HG02642 (cell line): ENCODE measurements around the gene CHCHD2.
"Not testable (repeated sequence)": the region's sequence is repeated elsewhere in the genome, so short reads cannot be mapped to it uniquely, and the experiment has no call there.

ENCODE experiments used
- ATAC-seq: cut with Tn5 transposase; IDR thresholded peaks from one replicate; pipeline ENCODE4 v1.9.1; 2021; ENCODE audit warnings: mild to moderate bottlenecking; ENCODE audit not compliant: unreplicated experiment, poor library complexity

Gene CHCHD2

GRCh38 chr7:56086761-56087160 lies 19.5 kb downstream of the CHCHD2 start:
- no peak for ATAC-seq

- ATAC-seq: no peak
Observed at GRCh38 chr7:56083150-56083785, 23.0 kb downstream of the CHCHD2 start.

GRCh38 chr7:56081626-56082340 lies 24.5 kb downstream of the CHCHD2 start:
- no peak for ATAC-seq

GRCh38 chr7:56080726-56081435 lies 25.4 kb downstream of the CHCHD2 start:
- not testable (repeated sequence) for ATAC-seq

GRCh38 chr7:56079450-56080185 lies 26.7 kb downstream of the CHCHD2 start:
- no peak for ATAC-seq

GRCh38 chr7:56078196-56078595 lies 28.1 kb downstream of the CHCHD2 start:
- no peak for ATAC-seq

GRCh38 chr7:56077681-56078080 lies 28.6 kb downstream of the CHCHD2 start:
- ATAC-seq: no peak

GRCh38 chr7:56074371-56074791 lies 31.9 kb downstream of the CHCHD2 start:
- peak; percentile 89 for ATAC-seq

GRCh38 chr7:56066376-56066775 lies 39.9 kb downstream of the CHCHD2 start:
- not testable (repeated sequence) for ATAC-seq

- ATAC-seq: peak; percentile 96
Observed at GRCh38 chr7:56063882-56064625, 42.2 kb downstream of the CHCHD2 start, which contains the start of gene SUMF2. TSS of gene SUMF2 (plus strand) at chr7:56064286. CDS start at chr7:56064312, 26 bp downstream.

- no peak for ATAC-seq
Observed at GRCh38 chr7:56063500-56063881, 42.8 kb downstream of the CHCHD2 start.

- ATAC-seq: no peak
Observed at GRCh38 chr7:56062382-56062781, 43.9 kb downstream of the CHCHD2 start.

GRCh38 chr7:56053993-56054392 lies 52.3 kb downstream of the CHCHD2 start:
- ATAC-seq: no peak

- ATAC-seq: no peak
Observed at GRCh38 chr7:56053379-56053778, 52.9 kb downstream of the CHCHD2 start.
